T-helper 9 cell (primary cell): ENCODE results near the gene TBC1D16.
"Not testable (repeated sequence)": the region's sequence is repeated elsewhere in the genome, so short reads cannot be mapped to it uniquely, and the experiment has no call there.

ENCODE experiments used
- DNase-seq: peaks from one replicate; pipeline ENCODE4 v3.0.0-alpha.2; 2020

Gene TBC1D16

DNA sequence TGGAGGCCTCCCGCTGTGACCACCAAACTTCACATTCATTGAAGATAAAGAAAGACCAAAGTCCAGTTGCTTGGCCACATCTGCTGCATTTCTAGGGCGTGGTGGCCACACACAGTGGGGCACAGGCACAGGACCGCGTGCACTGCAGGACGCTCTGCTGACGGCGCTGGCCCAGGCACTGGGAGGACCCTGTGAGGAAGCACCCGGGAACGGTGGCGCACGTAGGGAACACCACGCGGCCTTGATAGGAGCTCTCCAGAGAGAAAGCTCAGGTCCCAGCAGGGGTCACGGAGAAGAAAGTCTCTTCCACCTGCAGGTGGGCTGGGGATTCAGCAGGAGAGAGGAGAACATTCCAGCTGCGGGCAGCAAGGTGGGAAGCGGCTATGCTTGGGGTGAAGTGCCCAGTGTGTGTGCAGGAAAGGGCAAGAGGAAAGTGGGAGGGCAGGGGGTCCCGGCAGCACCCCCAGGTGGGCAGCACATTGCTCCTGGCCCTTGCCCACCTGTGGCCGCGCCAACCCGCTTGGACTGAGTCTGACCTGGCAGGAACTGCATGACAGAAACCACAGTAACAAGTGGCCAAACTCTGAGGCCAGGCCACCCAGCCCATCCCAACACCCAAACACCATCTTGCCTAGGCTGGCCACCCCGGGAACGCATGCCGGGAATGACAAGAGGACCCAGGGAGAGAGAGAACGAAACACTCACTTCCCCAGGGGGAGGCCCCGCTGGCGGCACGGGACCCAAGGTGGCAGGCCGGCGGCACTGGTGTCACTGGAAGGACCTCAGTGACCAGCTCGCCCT is 32.8 kb downstream of the TBC1D16 start:
- no peak for DNase-seq

GRCh38 chr17:80002070-80002641 is 33.5 kb downstream of the TBC1D16 start:
- DNase-seq: no peak

GRCh38 chr17:80000981-80001775 is 34.5 kb downstream of the TBC1D16 start:
- DNase-seq: no peak

DNA sequence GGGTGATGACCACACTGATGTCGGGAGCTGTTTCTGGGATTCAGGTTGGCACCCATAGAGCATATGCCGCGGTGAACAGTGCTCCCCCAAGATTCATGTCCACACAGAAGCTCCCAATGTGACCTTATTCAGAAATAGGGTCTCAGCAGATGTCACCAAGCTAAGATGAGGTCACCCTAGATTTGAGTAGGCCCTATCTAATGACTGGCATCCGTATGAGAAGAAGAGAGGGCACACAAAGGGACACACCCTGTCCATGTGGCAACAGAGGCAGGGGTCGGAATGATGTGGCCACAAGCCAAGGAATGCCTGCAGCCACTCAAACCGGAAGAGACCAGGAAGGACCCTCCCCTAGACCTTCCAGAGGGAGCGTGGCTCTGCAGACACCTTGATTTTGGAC is 35.5 kb downstream of the TBC1D16 start:
- DNase-seq: no peak

DNA sequence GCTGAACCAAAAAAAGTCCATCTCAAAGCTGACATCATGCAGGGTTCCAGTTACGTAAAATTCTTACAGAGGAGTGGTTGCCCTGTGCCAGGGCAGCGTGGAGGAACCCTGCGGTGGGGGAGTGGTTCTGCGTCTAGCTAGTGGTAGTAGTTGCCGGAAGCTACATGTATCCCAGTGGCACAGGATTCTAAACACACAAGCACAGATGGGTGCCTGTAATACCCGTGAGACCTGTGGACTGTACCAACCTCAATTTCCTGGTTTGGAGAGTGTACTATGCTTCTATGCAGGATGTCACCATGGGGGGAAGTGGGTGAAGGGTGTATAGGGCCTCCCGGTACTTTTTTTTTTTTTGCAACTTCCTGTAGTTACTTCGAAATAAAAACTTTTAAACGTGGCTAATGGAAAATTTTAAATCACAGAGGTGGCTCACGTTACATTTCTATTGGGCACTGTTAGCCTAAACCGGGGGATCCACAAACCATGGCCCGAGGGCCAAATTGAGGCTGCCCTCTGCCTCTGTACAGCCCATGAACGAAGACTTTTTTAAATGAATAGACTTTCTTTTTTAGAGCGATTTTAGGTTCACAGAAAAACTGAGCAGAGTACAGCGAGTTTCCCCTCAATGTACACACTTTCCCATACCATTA is 38.5 kb downstream of the TBC1D16 start:
- DNase-seq: peak; percentile 63

- no peak for DNase-seq
These were observed 39.4 kb downstream of the TBC1D16 start for GRCh38 chr17:79996291-79996690.

- DNase-seq: no peak
These were observed 40.0 kb downstream of the TBC1D16 start for GRCh38 chr17:79995696-79996095.

GRCh38 chr17:79994602-79995001 is 41.1 kb downstream of the TBC1D16 start:
- DNase-seq: no peak

DNA sequence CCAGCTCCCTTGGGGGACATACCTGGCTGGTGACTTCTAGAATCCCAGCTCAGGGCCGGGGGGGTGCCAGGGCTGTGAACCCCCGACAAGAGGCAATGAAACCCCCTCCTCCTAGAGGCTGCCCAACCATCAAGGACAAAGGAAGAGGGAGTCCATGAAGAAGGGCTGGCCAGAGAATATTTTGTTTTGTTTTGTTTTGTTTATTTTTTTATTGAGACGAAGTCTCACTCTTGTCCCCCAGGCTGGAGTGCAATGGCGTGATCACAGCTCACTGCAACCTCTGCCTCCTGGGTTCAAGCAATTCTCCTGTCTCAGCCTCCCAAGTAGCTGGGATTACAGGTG is 41.5 kb downstream of the TBC1D16 start:
- not testable (repeated sequence) for DNase-seq

DNA sequence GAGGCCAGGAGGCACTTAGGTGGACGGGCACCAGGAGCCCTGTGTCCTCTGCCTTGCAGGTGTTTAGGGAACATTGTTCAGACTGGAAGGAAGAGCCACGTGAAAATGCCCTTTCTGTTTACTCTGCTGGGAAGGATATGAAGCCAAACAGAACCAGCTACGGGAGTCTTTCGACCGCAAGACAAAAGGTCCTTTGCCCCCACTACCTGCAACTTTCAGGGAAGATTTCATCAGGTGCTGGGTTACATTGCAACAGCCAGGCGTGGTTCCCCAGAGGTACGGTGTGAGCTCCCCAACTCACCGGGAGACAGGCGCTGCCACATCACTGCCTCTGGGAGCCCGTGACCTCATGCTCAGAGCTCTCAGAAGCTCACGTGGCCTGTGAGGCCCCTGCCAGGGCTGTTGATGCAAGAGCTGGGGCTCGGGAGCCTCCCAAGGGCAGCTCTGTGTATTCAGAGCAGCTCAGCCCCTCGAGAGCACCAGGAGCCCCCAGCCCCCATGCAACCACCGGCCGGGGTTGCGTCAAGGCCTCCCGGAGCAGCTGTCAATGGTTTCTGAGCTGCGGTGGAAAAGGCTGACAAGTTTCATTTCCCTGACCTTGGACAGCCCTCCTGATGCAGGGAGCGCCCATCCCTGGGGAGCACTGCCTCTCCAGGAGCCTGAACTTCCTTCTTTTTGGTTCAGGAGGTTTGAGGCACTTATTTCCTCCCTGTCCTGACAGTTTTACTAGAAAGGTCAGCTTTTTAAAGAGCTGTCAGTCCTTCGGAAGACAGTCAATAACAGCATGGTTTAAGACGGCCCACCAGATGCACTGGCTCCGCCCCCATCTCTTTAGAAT is 42.1 kb downstream of the TBC1D16 start:
- DNase-seq: no peak

DNA sequence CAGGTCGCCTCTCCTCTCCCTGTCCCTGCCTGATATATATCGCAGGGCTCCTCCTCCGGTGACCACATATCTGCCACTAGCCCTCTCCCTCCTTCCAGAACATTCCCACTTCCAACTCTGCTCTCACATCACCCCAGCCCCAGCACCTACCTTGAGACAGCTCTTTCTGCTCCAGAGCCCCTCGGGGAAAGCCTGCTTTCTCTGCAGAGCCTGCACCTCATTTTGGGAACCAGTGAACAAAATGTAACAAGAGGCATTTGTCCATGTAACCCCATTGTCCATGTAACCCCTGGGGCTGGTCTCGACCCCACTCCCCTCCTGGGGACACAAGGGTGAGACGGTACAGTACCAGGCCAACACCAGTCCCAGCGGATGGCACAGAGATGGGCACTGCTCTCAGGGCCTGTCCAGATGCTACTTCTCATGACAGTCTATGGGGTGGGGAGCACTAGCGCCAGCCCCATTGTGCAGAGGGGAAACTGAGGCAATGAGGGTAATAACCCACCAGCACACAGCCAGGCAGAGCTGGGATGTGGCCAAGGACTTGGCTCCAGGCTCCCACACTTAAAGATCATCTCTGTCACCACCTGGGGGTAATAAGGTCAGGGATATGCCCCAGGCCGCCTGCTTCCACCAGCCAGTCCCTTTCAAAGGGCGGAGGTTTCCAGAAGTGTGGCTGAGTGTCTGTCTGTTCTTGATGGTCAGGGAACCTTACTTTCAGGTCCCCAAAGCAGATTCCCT is 42.9 kb downstream of the TBC1D16 start:
- no peak for DNase-seq

GRCh38 chr17:79991924-79992648 is 43.6 kb downstream of the TBC1D16 start:
- DNase-seq: no peak

- DNase-seq: peak; percentile 71
These were observed 44.3 kb downstream of the TBC1D16 start for GRCh38 chr17:79991140-79991923.

- no peak for DNase-seq
These were observed 45.0 kb downstream of the TBC1D16 start for GRCh38 chr17:79990704-79991103.

DNA sequence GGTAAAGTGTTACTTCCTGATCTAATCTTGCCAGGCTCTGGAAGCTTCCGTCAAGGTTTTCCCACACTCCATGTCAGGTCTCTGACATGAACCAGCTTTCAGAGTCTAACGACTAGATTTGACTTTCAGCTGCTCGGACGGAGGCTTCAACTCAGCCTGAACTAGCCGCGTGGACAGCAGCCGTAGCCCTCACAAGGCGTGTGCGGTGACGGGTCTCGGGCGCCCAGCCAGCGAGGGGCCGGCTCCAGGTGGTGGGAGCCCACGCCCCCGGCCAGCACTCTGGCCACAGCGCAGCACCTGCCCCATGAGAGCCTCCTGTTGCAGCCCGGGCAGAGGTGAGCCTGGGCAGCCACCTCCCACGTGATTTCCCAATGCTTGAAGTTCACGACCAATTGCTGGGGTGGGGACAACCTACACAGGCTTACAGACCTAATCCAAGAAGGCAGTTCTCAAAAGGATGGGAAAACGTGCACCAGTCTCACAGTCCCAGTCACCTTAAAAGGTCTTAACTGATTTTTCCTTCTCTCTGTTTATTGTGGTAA is 45.5 kb downstream of the TBC1D16 start:
- DNase-seq: no peak

GRCh38 chr17:79989106-79989835 is 46.4 kb downstream of the TBC1D16 start:
- no peak for DNase-seq

DNA sequence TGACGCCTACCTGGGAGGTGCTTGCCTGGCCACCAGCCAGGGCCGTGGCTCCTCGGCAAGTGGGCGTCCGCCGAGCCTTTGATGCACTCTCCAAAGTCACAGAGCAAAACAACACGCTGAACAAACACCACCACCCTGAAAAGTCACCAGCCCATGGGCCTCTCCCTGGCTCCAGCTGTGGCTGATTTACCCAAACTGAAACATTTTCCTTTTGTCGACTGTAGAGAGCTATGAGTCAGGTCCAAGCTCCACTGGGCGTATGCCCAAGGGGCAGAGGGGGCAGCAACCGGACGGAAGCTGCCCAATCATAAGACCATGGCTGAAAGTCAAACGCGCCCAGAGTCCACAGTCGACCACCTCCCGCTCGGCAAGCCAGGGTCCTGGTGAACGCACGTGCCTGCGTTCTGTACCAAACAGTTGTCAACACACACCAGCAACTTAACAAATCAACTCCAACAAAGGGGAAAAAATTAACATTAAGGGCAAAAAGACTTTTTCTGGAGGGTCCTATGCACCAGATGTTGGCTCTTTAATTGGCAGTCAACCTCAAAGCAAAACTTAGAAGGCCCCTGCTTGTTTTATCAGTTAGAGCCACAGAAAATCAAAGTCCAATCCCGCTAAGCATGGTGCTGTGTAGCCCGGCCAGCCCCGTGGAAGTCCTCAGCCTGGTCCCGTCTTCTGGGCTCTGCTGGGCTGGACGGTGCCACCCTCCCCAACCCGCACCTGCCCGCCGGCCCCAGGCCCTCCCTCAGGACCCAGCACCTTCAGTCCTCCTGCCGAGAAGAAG is 47.3 kb downstream of the TBC1D16 start:
- no peak for DNase-seq

DNA sequence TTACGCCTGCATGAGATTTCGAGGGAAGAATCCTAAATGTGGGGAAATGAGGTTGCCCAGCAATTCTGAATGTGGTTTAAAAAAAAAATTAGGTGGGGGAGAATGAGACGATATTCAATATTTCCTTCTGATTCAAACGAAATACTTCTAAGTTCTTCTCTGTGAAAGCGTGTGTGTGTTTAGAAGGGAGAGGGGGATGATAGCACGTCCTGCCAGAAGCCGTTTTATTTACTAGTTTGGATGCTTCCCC is 47.8 kb downstream of the TBC1D16 start:
- no peak for DNase-seq
